ENCODE measurements around the gene MLF2.

- no peak for TF ChIP-seq CTCF (IDR thresholded peaks at IDR 0.05)
- TF ChIP-seq SIN3A (IDR thresholded peaks at IDR 0.05; ENCODE audit: borderline replicate concordance, insufficient read depth, low read depth, low read length): no peak
Observed at GRCh38 chr12:6734506-6735387, 18.2 kb downstream of the MLF2 start.
